GM12878 (cell line): ENCODE data around the gene URB1. TPM values are rescaled to one million over a fixed set of nuclear protein-coding genes. Genes with fewer than 3 reads are reported as not detected.

Experiments
- ATAC-seq: fragments of 200-7000 bp; cut with Tn5 transposase; 3 replicates; pipeline ENCODE4 v1.9.1; 2020; ENCODE audit warnings: mild to moderate bottlenecking, moderate library complexity
- BruUV-seq: library from RNA; stranded (reverse); fragments of 400-500 nt; replicated peaks from 2 replicates; lab custom pipeline; 2021; lab: Mats Ljungman, UMichigan
- CTCF ChIA-PET: fragments of 300-600 bp; sonication (Branson Sonifier 250); formaldehyde crosslinking; extraction: SDS; loops from one replicate; lab custom pipeline; 2021; ENCODE audit warnings: inconsistent platforms; lab: Yijun Ruan, JAX
- POLR2A ChIA-PET: fragments of 350-600 bp; formaldehyde crosslinking; extraction: SDS; loops from one replicate; lab custom pipeline; 2021; ENCODE audit warnings: inconsistent platforms; lab: Charles Lee
- RAD21 ChIA-PET: fragments of 300-600 bp; sonication (Branson Sonifier 250); formaldehyde crosslinking; loops from one replicate; lab custom pipeline; 2023; ENCODE audit warnings: antibody characterized with exemption; ENCODE audit not compliant: unreplicated experiment; lab: Charles Lee
- SMC1A ChIA-PET: fragments of 300-600 bp; sonication (Branson Sonifier 250); formaldehyde crosslinking; loops from one replicate; lab custom pipeline; 2023; ENCODE audit not compliant: unreplicated experiment, uncharacterized antibody; lab: Charles Lee
- DNase-seq: peaks from one replicate; pipeline ENCODE4 v3.0.0-alpha.2; 2011; ENCODE audit warnings: low read depth, low spot score
- FAIRE-seq: peaks from 3 replicates; lab custom pipeline; 2011; peaks lifted over from hg19 to GRCh38; lab: Jason Lieb, UNC
- H2AFZ ChIP-seq: 2 replicates; pipeline ENCODE4 v1.6.0; 2011; ENCODE audit warnings: low read depth, low read length, control low read depth; ENCODE audit not compliant: control insufficient read depth
- H3K27ac ChIP-seq: 2 replicates; pipeline ENCODE4 v1.5.1; 2011; ENCODE audit warnings: control low read depth; ENCODE audit not compliant: control insufficient read depth, insufficient read depth
- H3K27me3 ChIP-seq, 2 experiments: replicated peaks in 1 of 2; 2 replicates each; pipeline versions ENCODE4 v1.6.0 to v1.6.1; 2011; ENCODE audit warnings: low read length in 1 of 2; ENCODE audit not compliant: control insufficient read depth in 2 of 2, insufficient read depth in 2 of 2
- H3K36me3 ChIP-seq, 2 experiments: 2 replicates each; pipeline ENCODE4 v1.5.1; 2011; ENCODE audit warnings: low read length in 1 of 2; ENCODE audit not compliant: control insufficient read depth in 2 of 2, insufficient read depth in 2 of 2
- H3K4me1 ChIP-seq: 2 replicates; pipeline ENCODE4 v1.6.1; 2011; ENCODE audit warnings: mild to moderate bottlenecking, low read length, moderate library complexity, mixed read lengths; ENCODE audit not compliant: control insufficient read depth, insufficient read depth
- H3K4me2 ChIP-seq: 2 replicates; pipeline ENCODE4 v1.6.0; 2011; ENCODE audit warnings: control low read depth; ENCODE audit not compliant: control insufficient read depth, insufficient read depth
- H3K4me3 ChIP-seq: fragments of 200-600 bp; sonication (generic); 2 replicates; pipeline ENCODE4 v1.5.1; 2016
- H3K79me2 ChIP-seq: 2 replicates; pipeline ENCODE4 v1.6.0; 2011; ENCODE audit warnings: low read length; ENCODE audit not compliant: control insufficient read depth, insufficient read depth
- H3K9ac ChIP-seq: 2 replicates; pipeline ENCODE4 v1.8.0; 2011; ENCODE audit warnings: low read length, control low read depth, mixed read lengths; ENCODE audit not compliant: control insufficient read depth, insufficient read depth
- H3K9me3 ChIP-seq: replicated peaks from 3 replicates; pipeline ENCODE4 v1.5.1; 2011; ENCODE audit warnings: mild to moderate bottlenecking, low read length; ENCODE audit not compliant: control insufficient read depth, insufficient read depth
- H4K20me1 ChIP-seq: 2 replicates; pipeline ENCODE4 v1.6.0; 2011; ENCODE audit not compliant: control insufficient read depth, insufficient read depth
- CUX1 ChIP-seq: IDR thresholded peaks from 2 replicates; pipeline ENCODE4 v1.6.1; 2012; ENCODE audit warnings: improper control_type of control experiment, low read depth, low read length; ENCODE audit not compliant: insufficient replicate concordance
- GABPA ChIP-seq: IDR thresholded peaks from 2 replicates; pipeline ENCODE4 v1.6.1; 2014; ENCODE audit warnings: antibody characterized with exemption, low read depth, mild to moderate bottlenecking, inconsistent platforms
- PML ChIP-seq: IDR thresholded peaks from 2 replicates; pipeline ENCODE4 v1.6.1; 2012; ENCODE audit warnings: low read length, inconsistent platforms
- SRF ChIP-seq, 2 experiments: IDR thresholded peaks; 2 replicates each; pipeline ENCODE4 v1.6.1; 2011; ENCODE audit warnings: low read depth in 2 of 2, low read length in 2 of 2, mild to moderate bottlenecking in 1 of 2, moderate library complexity in 1 of 2
- ZBTB33 ChIP-seq: fragments of 450-650 bp; IDR thresholded peaks from 2 replicates; pipeline ENCODE4 v1.6.1; 2017; ENCODE audit warnings: mild to moderate bottlenecking
- WGBS: methylation state at CpG from one replicate; pipeline ENCODE4 v1.1.6; 2016; ENCODE audit warnings: low lambda C conversion rate; ENCODE audit not compliant: insufficient replicate concordance, insufficient coverage; ENCODE audit errors: missing lambda C conversion rate; 5-methylcytosine and 5-hydroxymethylcytosine counted together
- in situ Hi-C: fragments of 300-500 bp; cut with MboI; formaldehyde crosslinking; loops from 9 replicates; pipeline ENCODE4 v1.14.3; 2018; ENCODE audit warnings: mixed read lengths
- intact Hi-C: fragments of 100-400 bp; cut with micrococcal nuclease; formaldehyde crosslinking; loops from one replicate; pipeline ENCODE4 v1.14.2; 2022; ENCODE audit not compliant: unreplicated experiment
- polyA plus RNA-seq, 11 experiments: library from polyadenylated mRNA; depleted of rRNA in 4 of 11; unstranded in 6 of 11; stranded (reverse) in 5 of 11; fragments of >200 nt; fragmentation: Nextera tagmentation in 4 of 11; fragmentation: Illumina TruSeq in 1 of 11; extraction: Ambion mirVana in 4 of 11; extraction: Trizol in 1 of 11; gene quantifications; 1 replicate in 1 of 11; 2 replicates in 10 of 11; pipeline versions ENCODE4 v1.2.1 to v1.2.3, GENCODE V29; 2011 to 2016; ENCODE audit warnings: inconsistent platforms in 2 of 11, missing spikeins in 2 of 11, low read depth in 1 of 11
- total RNA-seq, 4 experiments: library from RNA; depleted of rRNA in 3 of 4; stranded (reverse); fragments of >200 nt in 3 of 4; fragmentation: Illumina TruSeq in 1 of 4; extraction: Trizol in 1 of 4; gene quantifications; 2 replicates each; pipeline versions ENCODE4 v1.2.1 to v1.2.3, GENCODE V29; 2013 to 2021

Gene URB1
- total and polyA plus RNA-seq, 10 of the 15 experiments (the other 5 are each of a cell fraction or from before 2014, with no cell fraction given): 0.56 to 23.2 (median 8.9) TPM

- intact Hi-C loops: no loop called here
- H3K4me1 ChIP-seq: no peaks in the 10 kb centered on the region
- CTCF ChIA-PET: no interaction called here
These were observed 82.8 kb downstream of the URB1 start for GRCh38 chr21:32309906-32310460.

More at GRCh38 chr21:32309906-32310460, 82.8 kb downstream of the URB1 start:
- ATAC-seq (no peak), DNase-seq (no peak), FAIRE-seq (no peak)
- H2AFZ ChIP-seq: no peak overlapping the region
- no peaks in the 10 kb centered on the region for H3K79me2 ChIP-seq
- no TSS peak for BruUV-seq
- 86% methylated on average over 6 of the region's 7 CpGs for WGBS
- H4K20me1 ChIP-seq: no peaks in the 10 kb centered on the region
- H3K4me2 ChIP-seq: no peak overlapping the region
- no peaks in the 10 kb centered on the region for H3K27me3 ChIP-seq
- no peak overlapping the region for H3K9ac ChIP-seq
- no peak overlapping the region for H3K27ac ChIP-seq
- no peaks in the 10 kb centered on the region for H3K9me3 ChIP-seq
- RAD21 ChIA-PET: no interaction called here
- H3K36me3 ChIP-seq: peaks cover 9 to 15% of the 10 kb centered on the region in 2 experiments; a peak in 3 of 4 replicates
- TF ChIP-seq PML (no peak), GABPA (no peak), CUX1 (no peak), ZBTB33 (no peak), SRF (IDR thresholded peaks at IDR 0.05; ENCODE audit: low read depth in 2 of 2, low read length in 2 of 2) (no peak)
- TF ChIP-seq, all 136 proteins: peak for 0
- POLR2A ChIA-PET: no interaction called here
- SMC1A ChIA-PET: interaction anchor here (0.9 kb wide), 1 partner anchor 11 kb away, joined by 3 read pairs; no protein-coding TSS in a partner anchor
- H3K4me3 ChIP-seq: no peak overlapping the region
- in situ Hi-C loops: no loop called here
